Right forelimb (tissue), 1 donor: ENCODE results near the gene CCL20.

ENCODE experiments used
- DNase-seq: peaks from one replicate; pipeline ENCODE4 v3.0.0-alpha.2; 2018

Gene CCL20

GRCh38 chr2:227804975-227805374, 8.7 kb upstream of the CCL20 start:
- no peak for DNase-seq

- no peak for DNase-seq
These were observed 8.1 kb upstream of the CCL20 start for GRCh38 chr2:227805578-227805977.

- no peak for DNase-seq
These were observed 4.7 kb upstream of the CCL20 start for GRCh38 chr2:227808936-227809335.

- no peak for DNase-seq
These were observed 1.6 kb upstream of the CCL20 start for GRCh38 chr2:227812001-227812400.

- no peak for DNase-seq
These were observed 447 bp upstream of the CCL20 start for GRCh38 chr2:227813229-227813561.

- no peak for DNase-seq
These were observed 1.4 kb downstream of the CCL20 start for GRCh38 chr2:227815066-227815465.

GRCh38 chr2:227816507-227817294, 3.1 kb downstream of the CCL20 start:
- no peak for DNase-seq

GRCh38 chr2:227817336-227817735, 3.7 kb downstream of the CCL20 start:
- no peak for DNase-seq

- DNase-seq = peak; percentile 52
These were observed 4.4 kb downstream of the CCL20 start for GRCh38 chr2:227817850-227818674.

GRCh38 chr2:227818675-227819397, 5.2 kb downstream of the CCL20 start:
- no peak for DNase-seq

- DNase-seq = no peak
These were observed 5.7 kb downstream of the CCL20 start for GRCh38 chr2:227819398-227819697.

GRCh38 chr2:227821043-227821942, 7.7 kb downstream of the CCL20 start:
- no peak for DNase-seq

- DNase-seq = no peak
These were observed 8.9 kb downstream of the CCL20 start for GRCh38 chr2:227822416-227823003.

GRCh38 chr2:227823922-227824321, 10.3 kb downstream of the CCL20 start:
- no peak for DNase-seq

- no peak for DNase-seq
These were observed 11.1 kb downstream of the CCL20 start for GRCh38 chr2:227824711-227825110.

- DNase-seq = no peak
These were observed 12.4 kb downstream of the CCL20 start for GRCh38 chr2:227826019-227826521.

GRCh38 chr2:227826563-227826962, 12.9 kb downstream of the CCL20 start:
- no peak for DNase-seq

GRCh38 chr2:227827143-227827542, 13.5 kb downstream of the CCL20 start:
- DNase-seq = no peak

GRCh38 chr2:227828477-227828912, 14.9 kb downstream of the CCL20 start:
- DNase-seq = no peak

GRCh38 chr2:227829337-227829736, 15.7 kb downstream of the CCL20 start:
- no peak for DNase-seq

GRCh38 chr2:227834423-227834822, 20.8 kb downstream of the CCL20 start:
- DNase-seq = no peak
